Measurements from ENCODE around the gene MAML1.
A peak's percentile ranks its signal among the peaks of the same experiment; 100 is the strongest.
"Not testable (repeated sequence)": the region's sequence is repeated elsewhere in the genome, so short reads cannot be mapped to it uniquely, and the experiment has no call there.

MAML1 gene, protein sequence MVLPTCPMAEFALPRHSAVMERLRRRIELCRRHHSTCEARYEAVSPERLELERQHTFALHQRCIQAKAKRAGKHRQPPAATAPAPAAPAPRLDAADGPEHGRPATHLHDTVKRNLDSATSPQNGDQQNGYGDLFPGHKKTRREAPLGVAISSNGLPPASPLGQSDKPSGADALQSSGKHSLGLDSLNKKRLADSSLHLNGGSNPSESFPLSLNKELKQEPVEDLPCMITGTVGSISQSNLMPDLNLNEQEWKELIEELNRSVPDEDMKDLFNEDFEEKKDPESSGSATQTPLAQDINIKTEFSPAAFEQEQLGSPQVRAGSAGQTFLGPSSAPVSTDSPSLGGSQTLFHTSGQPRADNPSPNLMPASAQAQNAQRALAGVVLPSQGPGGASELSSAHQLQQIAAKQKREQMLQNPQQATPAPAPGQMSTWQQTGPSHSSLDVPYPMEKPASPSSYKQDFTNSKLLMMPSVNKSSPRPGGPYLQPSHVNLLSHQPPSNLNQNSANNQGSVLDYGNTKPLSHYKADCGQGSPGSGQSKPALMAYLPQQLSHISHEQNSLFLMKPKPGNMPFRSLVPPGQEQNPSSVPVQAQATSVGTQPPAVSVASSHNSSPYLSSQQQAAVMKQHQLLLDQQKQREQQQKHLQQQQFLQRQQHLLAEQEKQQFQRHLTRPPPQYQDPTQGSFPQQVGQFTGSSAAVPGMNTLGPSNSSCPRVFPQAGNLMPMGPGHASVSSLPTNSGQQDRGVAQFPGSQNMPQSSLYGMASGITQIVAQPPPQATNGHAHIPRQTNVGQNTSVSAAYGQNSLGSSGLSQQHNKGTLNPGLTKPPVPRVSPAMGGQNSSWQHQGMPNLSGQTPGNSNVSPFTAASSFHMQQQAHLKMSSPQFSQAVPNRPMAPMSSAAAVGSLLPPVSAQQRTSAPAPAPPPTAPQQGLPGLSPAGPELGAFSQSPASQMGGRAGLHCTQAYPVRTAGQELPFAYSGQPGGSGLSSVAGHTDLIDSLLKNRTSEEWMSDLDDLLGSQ

GRCh38 chr5:179732412-179732917 is at the start of gene MAML1:
TSS of gene MAML1 (plus strand) at chr5:179732822. CDS start at chr5:179733113, 291 bp downstream.
- Histone ChIP-seq H3K4me1 (ENCODE audit: control insufficient read depth, low read depth, low read length) (peaks cover 10% of the 10 kb centered on the region), H3K27me3 (ENCODE audit: control insufficient read depth, insufficient read depth, low read length) (no peaks in the 10 kb centered on the region), H3K4me3 (ENCODE audit: low read length) (peak within 1 kb of the TSS; percentile 99), H3K27ac (ENCODE audit: low read length) (peak within 1 kb of the TSS; percentile 64), H3K36me3 (ENCODE audit: control insufficient read depth, low read depth, low read length) (peaks cover 39% of the 10 kb centered on the region), H3K9ac (ENCODE audit: low read length) (peak within 1 kb of the TSS; percentile 84), H3K9me3 (ENCODE audit: control insufficient read depth, low read depth, low read length) (no peaks in the 10 kb centered on the region)

DNA sequence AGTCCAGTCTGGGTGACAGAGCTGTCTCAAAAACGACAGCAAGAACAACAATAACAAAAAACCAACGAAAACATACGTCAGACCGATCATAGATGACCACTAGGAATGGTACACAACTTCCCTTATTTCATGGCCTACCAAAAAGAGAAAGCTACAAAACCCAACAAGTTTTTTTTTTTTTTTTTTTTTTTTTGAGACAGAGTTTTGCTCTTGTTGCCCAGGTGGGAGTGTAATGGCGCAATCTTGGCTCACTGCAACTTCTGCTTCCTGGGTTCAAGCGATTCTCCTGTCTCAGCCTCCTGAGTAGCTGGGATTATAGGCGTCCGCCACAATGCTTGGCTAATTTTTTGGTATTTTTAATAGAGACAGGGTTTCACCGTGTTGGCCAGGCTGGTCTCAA is 43.4 kb upstream of the MAML1 start:
- H3K4me1 ChIP-seq (ENCODE audit: control insufficient read depth, low read depth, low read length); H3K27ac ChIP-seq (ENCODE audit: low read length); H3K9ac ChIP-seq (ENCODE audit: low read length); H3K9me3 ChIP-seq (ENCODE audit: control insufficient read depth, low read depth, low read length); H3K4me3 ChIP-seq (ENCODE audit: low read length); H3K36me3 ChIP-seq (ENCODE audit: control insufficient read depth, low read depth, low read length); H3K27me3 ChIP-seq (ENCODE audit: control insufficient read depth, insufficient read depth, low read length): not testable (repeated sequence)

DNA sequence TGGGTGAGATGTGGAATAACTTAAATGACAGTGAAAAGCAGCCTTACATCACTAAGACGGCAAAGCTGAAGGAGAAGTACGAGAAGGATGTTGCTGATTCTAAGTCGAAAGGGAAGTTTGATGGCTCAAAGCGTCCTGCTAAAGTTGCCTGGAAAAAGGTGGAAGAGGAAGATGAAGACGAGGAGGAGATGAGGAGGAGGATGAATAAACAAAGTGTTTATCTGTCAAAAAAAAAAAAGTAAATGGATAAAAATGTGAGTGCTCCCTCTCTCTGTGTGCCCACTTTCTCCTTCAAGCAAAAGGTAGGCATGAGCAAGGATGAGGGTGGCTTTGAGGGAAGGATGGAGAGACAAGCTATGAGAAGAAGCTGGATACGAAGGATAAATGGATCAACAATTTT is 38.1 kb upstream of the MAML1 start:
- no peaks in the 10 kb centered on the region for H3K36me3 ChIP-seq (ENCODE audit: control insufficient read depth, low read depth, low read length)
- H3K4me1 ChIP-seq (ENCODE audit: control insufficient read depth, low read depth, low read length): no peaks in the 10 kb centered on the region
- H3K27me3 ChIP-seq (ENCODE audit: control insufficient read depth, insufficient read depth, low read length): no peaks in the 10 kb centered on the region
- no peaks in the 10 kb centered on the region for H3K9me3 ChIP-seq (ENCODE audit: control insufficient read depth, low read depth, low read length)
- no peak overlapping the region for H3K9ac ChIP-seq (ENCODE audit: low read length)
- H3K4me3 ChIP-seq (ENCODE audit: low read length): no peak overlapping the region
- no peak overlapping the region for H3K27ac ChIP-seq (ENCODE audit: low read length)

DNA sequence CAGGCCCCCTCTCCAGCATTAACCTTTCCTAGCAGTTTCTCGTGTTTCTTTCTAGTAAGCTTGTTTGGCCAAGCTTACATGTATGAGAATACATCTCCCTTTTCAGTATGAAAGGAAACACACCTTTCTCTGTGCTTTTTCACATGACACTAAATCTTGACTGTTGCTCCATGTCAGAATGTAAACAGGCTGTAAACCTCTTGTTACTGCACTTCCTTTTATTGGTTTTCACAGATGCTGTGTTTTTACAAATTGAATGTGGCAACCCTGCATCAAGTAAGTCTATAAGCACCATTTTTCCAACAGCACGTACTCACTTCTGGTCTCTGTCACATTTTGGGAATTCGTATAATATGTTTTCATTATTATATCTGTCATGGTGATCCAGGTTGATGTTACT is 36.0 kb upstream of the MAML1 start:
- H3K27me3 ChIP-seq (ENCODE audit: control insufficient read depth, insufficient read depth, low read length): no peaks in the 10 kb centered on the region
- H3K27ac ChIP-seq (ENCODE audit: low read length): no peak overlapping the region
- H3K9ac ChIP-seq (ENCODE audit: low read length): no peak overlapping the region
- H3K36me3 ChIP-seq (ENCODE audit: control insufficient read depth, low read depth, low read length): peaks cover 6% of the 10 kb centered on the region
- peaks cover 5% of the 10 kb centered on the region for H3K4me1 ChIP-seq (ENCODE audit: control insufficient read depth, low read depth, low read length)
- no peak overlapping the region for H3K4me3 ChIP-seq (ENCODE audit: low read length)
- H3K9me3 ChIP-seq (ENCODE audit: control insufficient read depth, low read depth, low read length): no peaks in the 10 kb centered on the region

- H3K4me1 ChIP-seq (ENCODE audit: control insufficient read depth, low read depth, low read length): peaks cover 5% of the 10 kb centered on the region
- H3K36me3 ChIP-seq (ENCODE audit: control insufficient read depth, low read depth, low read length): peaks cover 6% of the 10 kb centered on the region
- H3K27me3 ChIP-seq (ENCODE audit: control insufficient read depth, insufficient read depth, low read length): no peaks in the 10 kb centered on the region
- no peak overlapping the region for H3K9ac ChIP-seq (ENCODE audit: low read length)
- no peak overlapping the region for H3K27ac ChIP-seq (ENCODE audit: low read length)
- no peak overlapping the region for H3K4me3 ChIP-seq (ENCODE audit: low read length)
- H3K9me3 ChIP-seq (ENCODE audit: control insufficient read depth, low read depth, low read length): no peaks in the 10 kb centered on the region
These were observed 35.5 kb upstream of the MAML1 start for GRCh38 chr5:179697108-179697507.

DNA sequence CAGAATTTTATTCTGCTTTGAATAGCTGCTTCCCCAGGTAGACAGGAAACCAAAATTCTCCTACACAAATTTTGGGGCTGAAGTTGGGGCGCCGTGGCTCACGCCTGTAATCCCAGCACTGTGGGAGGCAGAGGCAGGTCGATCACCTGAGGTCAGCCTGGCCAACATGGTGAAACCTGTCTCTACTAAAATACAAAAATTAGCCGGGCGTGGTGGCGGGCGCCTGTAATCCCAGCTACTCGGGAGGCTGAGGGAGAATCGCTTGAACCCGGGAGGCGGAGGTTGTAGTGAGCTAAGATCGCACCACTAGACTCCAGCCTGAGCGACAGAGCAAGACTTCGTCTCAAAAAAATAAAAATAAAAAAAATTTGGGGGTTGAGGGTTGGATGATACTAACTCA is 35.1 kb upstream of the MAML1 start:
- H3K9me3 ChIP-seq (ENCODE audit: control insufficient read depth, low read depth, low read length); H3K36me3 ChIP-seq (ENCODE audit: control insufficient read depth, low read depth, low read length); H3K4me1 ChIP-seq (ENCODE audit: control insufficient read depth, low read depth, low read length); H3K27me3 ChIP-seq (ENCODE audit: control insufficient read depth, insufficient read depth, low read length): not testable (repeated sequence)
- H3K9ac ChIP-seq (ENCODE audit: low read length): peak overlapping the region; percentile 97
- peak overlapping the region; percentile 95 for H3K4me3 ChIP-seq (ENCODE audit: low read length)
- H3K27ac ChIP-seq (ENCODE audit: low read length): peak overlapping the region; percentile 92

DNA sequence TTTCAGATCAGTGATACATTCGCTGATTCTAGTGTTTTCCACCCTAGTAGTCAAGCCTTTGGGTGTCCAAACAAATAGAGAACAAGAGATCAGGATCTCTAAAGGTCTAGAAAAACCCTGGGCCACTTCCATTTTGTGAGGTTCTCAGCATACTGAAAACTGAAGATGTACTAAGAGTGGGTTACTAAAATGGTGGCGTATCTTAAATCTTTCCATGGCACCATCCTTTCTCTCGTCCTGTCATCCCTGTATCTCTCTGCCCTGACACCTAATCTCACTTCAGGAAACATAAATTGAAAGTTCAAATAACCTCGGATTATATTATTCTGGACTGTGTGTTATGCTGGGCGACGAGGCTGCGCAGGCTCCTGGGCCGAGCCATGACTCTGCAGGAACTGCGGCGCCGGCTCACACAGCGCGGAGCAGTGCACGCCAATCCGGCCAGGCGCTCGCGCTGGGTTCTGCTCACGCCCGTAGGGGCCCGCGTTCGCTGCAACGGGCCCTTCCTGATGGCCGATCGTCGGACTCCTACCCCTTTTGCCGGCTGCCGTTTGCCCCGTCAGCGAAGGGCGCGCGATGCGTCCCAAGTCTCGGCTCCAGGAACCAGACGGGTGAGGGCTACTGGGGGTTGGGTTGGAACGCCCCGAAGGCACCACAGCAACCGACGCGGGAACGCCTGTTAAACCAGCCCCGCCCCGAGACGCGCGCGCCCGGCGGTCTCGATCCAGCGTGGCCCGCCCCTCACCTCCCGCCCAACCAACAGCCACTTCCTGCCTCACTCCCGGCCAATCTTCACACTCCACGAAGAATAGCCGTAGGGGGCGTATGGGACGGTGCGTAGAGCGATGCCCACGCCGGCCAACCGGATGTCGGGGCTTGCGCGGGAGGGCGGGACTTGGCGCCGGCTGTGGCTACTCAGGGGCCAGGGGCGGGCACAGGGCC is 34.4 kb upstream of the MAML1 start:
- H3K27me3 ChIP-seq (ENCODE audit: control insufficient read depth, insufficient read depth, low read length): no peaks in the 10 kb centered on the region
- peak overlapping the region; percentile 95 for H3K4me3 ChIP-seq (ENCODE audit: low read length)
- H3K9ac ChIP-seq (ENCODE audit: low read length): peak overlapping the region; percentile 97
- peak overlapping the region; percentile 92 for H3K27ac ChIP-seq (ENCODE audit: low read length)
- H3K9me3 ChIP-seq (ENCODE audit: control insufficient read depth, low read depth, low read length): no peaks in the 10 kb centered on the region
- peaks cover 6% of the 10 kb centered on the region for H3K36me3 ChIP-seq (ENCODE audit: control insufficient read depth, low read depth, low read length)
- H3K4me1 ChIP-seq (ENCODE audit: control insufficient read depth, low read depth, low read length): peaks cover 5% of the 10 kb centered on the region

DNA sequence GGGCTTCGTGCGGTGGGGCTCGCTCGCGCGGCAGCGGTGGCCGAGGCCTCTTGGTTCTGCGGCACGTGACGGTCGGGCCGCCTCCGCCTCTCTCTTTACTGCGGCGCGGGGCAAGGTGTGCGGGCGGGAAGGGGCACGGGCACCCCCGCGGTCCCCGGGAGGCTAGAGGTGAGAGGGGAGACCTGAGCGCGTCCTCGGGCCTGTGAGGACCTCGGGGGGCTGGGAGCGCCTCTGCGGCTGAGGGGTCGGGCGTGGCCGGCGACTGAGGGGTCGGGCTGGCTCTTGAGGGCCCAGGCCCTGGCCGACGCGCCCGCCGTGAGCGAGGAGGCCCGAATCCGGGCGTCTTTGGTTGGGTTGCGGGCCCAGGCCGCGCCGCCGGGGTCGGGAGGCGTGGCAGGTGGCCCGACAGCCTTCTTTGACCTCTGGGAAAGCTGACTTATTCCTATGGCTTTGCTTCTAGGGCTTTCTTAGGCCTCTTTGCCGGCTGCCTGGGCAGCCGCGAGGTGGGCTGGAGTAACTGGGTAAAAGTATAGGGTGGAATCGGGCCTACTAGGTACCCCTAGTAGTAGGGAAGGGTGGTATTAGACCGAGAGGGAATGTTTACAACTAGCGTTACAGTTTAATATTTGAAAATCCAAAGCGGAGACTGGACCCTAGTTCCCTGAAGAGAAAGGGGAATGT is 33.5 kb upstream of the MAML1 start, which contains the start of gene CANX:
CANX (plus strand) TSS at position 33 of the 681 bp plus-strand sequence. CDS start 6,715 bp downstream, outside the sequence.
- Histone ChIP-seq H3K36me3 (ENCODE audit: control insufficient read depth, low read depth, low read length) (peaks cover 6% of the 10 kb centered on the region), H3K27ac (ENCODE audit: low read length) (peak within 1 kb of the TSS; percentile 92), H3K9me3 (ENCODE audit: control insufficient read depth, low read depth, low read length) (no peaks in the 10 kb centered on the region), H3K9ac (ENCODE audit: low read length) (peak within 1 kb of the TSS; percentile 97), H3K27me3 (ENCODE audit: control insufficient read depth, insufficient read depth, low read length) (no peaks in the 10 kb centered on the region), H3K4me1 (ENCODE audit: control insufficient read depth, low read depth, low read length) (peaks cover 5% of the 10 kb centered on the region), H3K4me3 (ENCODE audit: low read length) (peak within 1 kb of the TSS; percentile 95)

DNA sequence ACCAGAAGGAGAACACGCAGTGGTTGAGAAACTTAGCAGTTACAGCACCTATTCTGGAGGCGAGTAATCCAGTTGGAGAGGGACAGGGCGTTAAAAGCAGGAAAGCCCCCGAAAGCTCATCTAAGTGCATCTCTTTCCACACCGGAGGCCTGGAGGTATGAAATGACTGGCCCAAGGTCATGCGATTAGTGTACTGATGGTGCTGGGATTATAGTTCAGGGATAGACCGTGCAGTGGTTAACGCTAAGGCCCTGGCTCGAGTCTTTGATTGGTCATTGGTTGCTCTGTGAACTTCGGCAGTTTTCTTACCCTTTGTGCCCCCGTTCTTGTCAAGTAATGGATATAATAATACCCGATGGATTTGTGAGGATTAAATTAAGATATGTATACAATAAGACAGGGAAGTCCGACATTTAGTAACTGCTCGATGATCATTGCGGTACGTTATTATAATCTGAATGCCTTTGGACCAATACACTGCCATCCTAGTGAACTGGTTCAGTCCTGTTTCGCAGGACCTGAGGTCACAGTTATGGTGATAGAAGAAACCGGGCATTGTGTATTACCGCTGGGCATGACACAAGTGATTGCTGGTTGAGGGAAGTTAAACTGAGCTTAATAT is 32.9 kb upstream of the MAML1 start:
- Histone ChIP-seq H3K9ac (ENCODE audit: low read length) (peak overlapping the region; percentile 83), H3K4me1 (ENCODE audit: control insufficient read depth, low read depth, low read length) (peaks cover 5% of the 10 kb centered on the region), H3K27ac (ENCODE audit: low read length) (peak overlapping the region; percentile 56), H3K36me3 (ENCODE audit: control insufficient read depth, low read depth, low read length) (peaks cover 6% of the 10 kb centered on the region), H3K27me3 (ENCODE audit: control insufficient read depth, insufficient read depth, low read length) (no peaks in the 10 kb centered on the region), H3K9me3 (ENCODE audit: control insufficient read depth, low read depth, low read length) (no peaks in the 10 kb centered on the region), H3K4me3 (ENCODE audit: low read length) (peak overlapping the region; percentile 86)

- peaks cover 9% of the 10 kb centered on the region for H3K4me1 ChIP-seq (ENCODE audit: control insufficient read depth, low read depth, low read length)
- H3K4me3 ChIP-seq (ENCODE audit: low read length): peak overlapping the region; percentile 86
- H3K9me3 ChIP-seq (ENCODE audit: control insufficient read depth, low read depth, low read length): no peaks in the 10 kb centered on the region
- no peaks in the 10 kb centered on the region for H3K27me3 ChIP-seq (ENCODE audit: control insufficient read depth, insufficient read depth, low read length)
- no peak overlapping the region for H3K27ac ChIP-seq (ENCODE audit: low read length)
- peak overlapping the region; percentile 83 for H3K9ac ChIP-seq (ENCODE audit: low read length)
- peaks cover 6% of the 10 kb centered on the region for H3K36me3 ChIP-seq (ENCODE audit: control insufficient read depth, low read depth, low read length)
These were observed 32.2 kb upstream of the MAML1 start for GRCh38 chr5:179700401-179700918.

Measured in iPS-18a (cell line).